H9 (cell line): ENCODE data around the gene HCFC1. TPM values are rescaled to one million over a fixed set of nuclear protein-coding genes. Genes with fewer than 3 reads are reported as not detected.

ENCODE experiments used
- DNase-seq: peaks from one replicate; pipeline ENCODE4 v3.0.0-alpha.2; 2017
- H2AFZ ChIP-seq: one replicate; pipeline ENCODE4 v1.6.1; 2013; ENCODE audit warnings: mild to moderate bottlenecking, low read length, control low read depth, moderate library complexity
- H2AK5ac ChIP-seq: 2 replicates; pipeline ENCODE4 v1.6.1; 2013; ENCODE audit warnings: low read length, control low read depth, mixed read lengths; ENCODE audit not compliant: insufficient read length
- H2BK120ac ChIP-seq: one replicate; pipeline ENCODE4 v1.6.1; 2013; ENCODE audit warnings: low read depth, mild to moderate bottlenecking, low read length, control low read depth, inconsistent platforms; ENCODE audit not compliant: poor library complexity, severe bottlenecking
- H2BK12ac ChIP-seq: 2 replicates; pipeline ENCODE4 v1.6.1; 2013; ENCODE audit warnings: low read length, control low read depth, mixed read lengths, low read depth; ENCODE audit not compliant: insufficient read length
- H2BK15ac ChIP-seq: 2 replicates; pipeline ENCODE4 v1.6.1; 2013; ENCODE audit warnings: low read depth, low read length, control low read depth
- H2BK20ac ChIP-seq: one replicate; pipeline ENCODE4 v1.6.1; 2013; ENCODE audit warnings: low read depth, mild to moderate bottlenecking, low read length, control low read depth, inconsistent platforms; ENCODE audit not compliant: poor library complexity, severe bottlenecking
- H2BK5ac ChIP-seq: 2 replicates; pipeline ENCODE4 v1.6.1; 2013; ENCODE audit warnings: low read length, control low read depth, mixed read lengths; ENCODE audit not compliant: insufficient read length
- H3K14ac ChIP-seq: 2 replicates; pipeline ENCODE4 v1.6.1; 2013; ENCODE audit warnings: low read length, control low read depth; ENCODE audit not compliant: insufficient read depth
- H3K18ac ChIP-seq: 2 replicates; pipeline ENCODE4 v1.6.1; 2013; ENCODE audit warnings: low read depth, mild to moderate bottlenecking, mixed read lengths, low read length, control low read depth; ENCODE audit not compliant: insufficient read length
- H3K23ac ChIP-seq: 2 replicates; pipeline ENCODE4 v1.6.1; 2013; ENCODE audit warnings: low read length, control low read depth, mixed read lengths, low read depth; ENCODE audit not compliant: insufficient read length
- H3K23me2 ChIP-seq: 2 replicates; pipeline ENCODE4 v1.6.1; 2013; ENCODE audit warnings: low read depth, mild to moderate bottlenecking, mixed read lengths, low read length, control low read depth; ENCODE audit not compliant: insufficient read length, poor library complexity, severe bottlenecking
- H3K27ac ChIP-seq: 2 replicates; pipeline ENCODE4 v1.5.1; 2013; ENCODE audit warnings: low read length, control low read depth, mixed read lengths, low read depth; ENCODE audit not compliant: insufficient read length
- H3K27me3 ChIP-seq: 2 replicates; pipeline ENCODE4 v1.6.1; 2013; ENCODE audit warnings: low read length, control low read depth, inconsistent platforms; ENCODE audit not compliant: insufficient read depth
- H3K4ac ChIP-seq: 2 replicates; pipeline ENCODE4 v1.6.1; 2013; ENCODE audit warnings: low read depth, mild to moderate bottlenecking, control low read depth, inconsistent platforms, low read length, moderate library complexity
- H3K4me1 ChIP-seq: 2 replicates; pipeline ENCODE4 v1.6.1; 2013; ENCODE audit warnings: low read length, control low read depth, inconsistent platforms; ENCODE audit not compliant: insufficient read depth
- H3K4me2 ChIP-seq: 2 replicates; pipeline ENCODE4 v1.6.1; 2013; ENCODE audit warnings: low read length, control low read depth, mixed read lengths; ENCODE audit not compliant: insufficient read length, insufficient read depth
- H3K56ac ChIP-seq: 2 replicates; pipeline ENCODE4 v1.6.1; 2013; ENCODE audit warnings: low read depth, mild to moderate bottlenecking, mixed read lengths, low read length, control low read depth; ENCODE audit not compliant: insufficient read length
- H3K79me1 ChIP-seq: 2 replicates; pipeline ENCODE4 v1.6.1; 2013; ENCODE audit warnings: low read depth, mild to moderate bottlenecking, moderate library complexity, low read length, control low read depth, inconsistent platforms; ENCODE audit not compliant: insufficient read depth, poor library complexity, severe bottlenecking
- H3K79me2 ChIP-seq: 2 replicates; pipeline ENCODE4 v1.6.1; 2013; ENCODE audit warnings: low read length, control low read depth, inconsistent platforms; ENCODE audit not compliant: insufficient read depth
- H3K9ac ChIP-seq: 2 replicates; pipeline ENCODE4 v1.6.1; 2013; ENCODE audit warnings: low read length, control low read depth, mixed read lengths; ENCODE audit not compliant: insufficient read length; ENCODE audit errors: extremely low read depth
- H3K9me3 ChIP-seq: one replicate; pipeline ENCODE4 v1.6.1; 2013; ENCODE audit warnings: low read depth, low read length, inconsistent platforms; ENCODE audit not compliant: control insufficient read depth
- H3T11ph ChIP-seq: one replicate; pipeline ENCODE4 v1.6.1; 2013; ENCODE audit warnings: mild to moderate bottlenecking, low read length, control low read depth, inconsistent platforms
- H4K20me1 ChIP-seq: one replicate; pipeline ENCODE4 v1.6.1; 2013; ENCODE audit not compliant: control insufficient read depth, insufficient read length, insufficient read depth
- H4K5ac ChIP-seq: 2 replicates; pipeline ENCODE4 v1.6.1; 2013; ENCODE audit warnings: low read depth, mild to moderate bottlenecking, mixed read lengths, low read length, control low read depth; ENCODE audit not compliant: insufficient read length
- H4K8ac ChIP-seq: replicated peaks from 2 replicates; pipeline ENCODE4 v1.6.1; 2013; ENCODE audit warnings: low read length, control low read depth, mixed read lengths, low read depth; ENCODE audit not compliant: insufficient read length
- H4K91ac ChIP-seq: 2 replicates; pipeline ENCODE4 v1.6.1; 2013; ENCODE audit warnings: low read depth, mild to moderate bottlenecking, moderate library complexity, mixed read lengths, low read length, control low read depth; ENCODE audit not compliant: insufficient read length
- H3K27ac Mint-ChIP-seq, 3 experiments: 2 replicates in 2 of 3; 3 replicates in 1 of 3; pipeline ENCODE4 v1.8.0; 2020 to 2021; ENCODE audit warnings: mixed read lengths in 3 of 3, mild to moderate bottlenecking in 1 of 3, moderate library complexity in 1 of 3
- H3K27me3 Mint-ChIP-seq: 2 replicates; pipeline ENCODE4 v1.8.0; 2021; ENCODE audit warnings: low read depth, mild to moderate bottlenecking, moderate library complexity, mixed read lengths
- H3K36me3 Mint-ChIP-seq, 3 experiments: 2 replicates in 2 of 3; 3 replicates in 1 of 3; pipeline ENCODE4 v1.8.0; 2020 to 2021; ENCODE audit warnings: low read depth in 3 of 3, mixed read lengths in 3 of 3; ENCODE audit not compliant: insufficient read depth in 1 of 3
- H3K4me1 Mint-ChIP-seq, 2 experiments: 2 replicates each; pipeline ENCODE4 v1.8.0; 2020; ENCODE audit warnings: mixed read lengths in 2 of 2
- H3K4me3 Mint-ChIP-seq, 2 experiments: 2 replicates in 1 of 2; 3 replicates in 1 of 2; pipeline ENCODE4 v1.8.0; 2020 to 2021; ENCODE audit warnings: mild to moderate bottlenecking in 2 of 2, mixed read lengths in 2 of 2, moderate library complexity in 1 of 2
- H3K9me3 Mint-ChIP-seq, 2 experiments: 2 replicates in 1 of 2; 3 replicates in 1 of 2; pipeline ENCODE4 v1.8.0; 2020; ENCODE audit warnings: mild to moderate bottlenecking in 2 of 2, mixed read lengths in 2 of 2, moderate library complexity in 1 of 2
- CTCF ChIP-seq: fragments of 200-600 bp; sonication (generic); conservative IDR thresholded peaks from 3 replicates; pipeline ENCODE4 v1.8.0; 2021; ENCODE audit warnings: antibody characterized with exemption, mild to moderate bottlenecking
- WGBS: extraction: QIAGEN DNeasy Blood & Tissue Kit; methylation state at CpG from one replicate; pipeline ENCODE4 v1.1.7; 2013; ENCODE audit warnings: missing lambda C conversion rate, low lambda C conversion rate, mixed read lengths; ENCODE audit not compliant: insufficient read length; ENCODE audit errors: extremely low coverage; 5-methylcytosine and 5-hydroxymethylcytosine counted together
- total RNA-seq: library from RNA; stranded (reverse); gene quantifications from 2 replicates; pipeline ENCODE4 v1.2.1, GENCODE V29; 2021

The HCFC1 gene
- total RNA-seq, 1 experiment from 2014 or later = 144 TPM

GRCh38 chrX:153917869-153918268, 53.7 kb downstream of the HCFC1 start:
- no peak for TF ChIP-seq CTCF
- Histone ChIP-seq H3K56ac (no peak overlapping the region), H3K4ac (no peak overlapping the region), H2BK15ac (no peak overlapping the region), H3K9me3 (peaks cover 25% of the 10 kb centered on the region), H3K79me2 (no peaks in the 10 kb centered on the region), H4K20me1 (no peaks in the 10 kb centered on the region), H3K18ac (no peak overlapping the region), H2BK12ac (no peak overlapping the region), H2BK20ac (no peak overlapping the region), H3K9ac (no peak overlapping the region), H3K23me2 (peaks cover 3% of the 10 kb centered on the region), H3K4me2 (no peak overlapping the region), H3K27ac (no peak overlapping the region), H2BK5ac (no peak overlapping the region), H2AFZ (no peak overlapping the region), H4K5ac (no peak overlapping the region), H3K14ac (no peak overlapping the region), H2AK5ac (no peak overlapping the region), H3T11ph (no peak overlapping the region), H3K79me1 (no peaks in the 10 kb centered on the region), H3K4me1 (no peaks in the 10 kb centered on the region), H4K91ac (no peak overlapping the region), H2BK120ac (no peak overlapping the region), H4K8ac (no peak overlapping the region), H3K23ac (no peak overlapping the region), H3K27me3 (no peaks in the 10 kb centered on the region)
- Mint-ChIP-seq H3K27me3 (no peaks in the 10 kb centered on the region; the same call in 1 of the 2 replicates), H3K4me1 (peaks cover 3 to 4% of the 10 kb centered on the region in 2 experiments; a peak in 1 of 4 replicates), H3K9me3 (peaks cover 63 to 69% of the 10 kb centered on the region in 2 experiments), H3K4me3 (no peak overlapping the region; a peak in 1 of 5 replicates), H3K27ac (no peak overlapping the region), H3K36me3 (peaks cover 18 to 42% (median 25%) of the 10 kb centered on the region in 3 experiments)
- no peak for DNase-seq
- no CpG with 5 or more reads among the region's 6 CpGs for WGBS
